ENCODE data around the gene ANGEL2.

GRCh38 chr1:213019450-213019849, 3.8 kb upstream of the ANGEL2 start:
- no peak for TF ChIP-seq GLIS3 (CRISPR knock-in tag; IDR thresholded peaks at IDR 0.05)
- no peak for TF ChIP-seq ISL1 (CRISPR knock-in tag; IDR thresholded peaks at IDR 0.05)
- TF ChIP-seq BACH2 (CRISPR knock-in tag; IDR thresholded peaks at IDR 0.05; ENCODE audit: borderline replicate concordance): no peak
- no peak for TF ChIP-seq CSDC2 (CRISPR knock-in tag; IDR thresholded peaks at IDR 0.05)
- TF ChIP-seq, protein P1, sequence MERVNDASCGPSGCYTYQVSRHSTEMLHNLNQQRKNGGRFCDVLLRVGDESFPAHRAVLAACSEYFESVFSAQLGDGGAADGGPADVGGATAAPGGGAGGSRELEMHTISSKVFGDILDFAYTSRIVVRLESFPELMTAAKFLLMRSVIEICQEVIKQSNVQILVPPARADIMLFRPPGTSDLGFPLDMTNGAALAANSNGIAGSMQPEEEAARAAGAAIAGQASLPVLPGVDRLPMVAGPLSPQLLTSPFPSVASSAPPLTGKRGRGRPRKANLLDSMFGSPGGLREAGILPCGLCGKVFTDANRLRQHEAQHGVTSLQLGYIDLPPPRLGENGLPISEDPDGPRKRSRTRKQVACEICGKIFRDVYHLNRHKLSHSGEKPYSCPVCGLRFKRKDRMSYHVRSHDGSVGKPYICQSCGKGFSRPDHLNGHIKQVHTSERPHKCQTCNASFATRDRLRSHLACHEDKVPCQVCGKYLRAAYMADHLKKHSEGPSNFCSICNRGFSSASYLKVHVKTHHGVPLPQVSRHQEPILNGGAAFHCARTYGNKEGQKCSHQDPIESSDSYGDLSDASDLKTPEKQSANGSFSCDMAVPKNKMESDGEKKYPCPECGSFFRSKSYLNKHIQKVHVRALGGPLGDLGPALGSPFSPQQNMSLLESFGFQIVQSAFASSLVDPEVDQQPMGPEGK (CRISPR knock-in tag; IDR thresholded peaks at IDR 0.05; ENCODE audit: borderline replicate concordance): no peak
- no peak for TF ChIP-seq ZFP30 (CRISPR knock-in tag; IDR thresholded peaks at IDR 0.05)
- TF ChIP-seq RARB (CRISPR knock-in tag; IDR thresholded peaks at IDR 0.05): no peak
- TF ChIP-seq POU6F1 (CRISPR knock-in tag; IDR thresholded peaks at IDR 0.05; ENCODE audit: borderline replicate concordance, low read depth): no peak
- TF ChIP-seq TOX (CRISPR knock-in tag; IDR thresholded peaks at IDR 0.05; ENCODE audit: borderline replicate concordance): no peak
- TF ChIP-seq ARNTL (CRISPR knock-in tag; IDR thresholded peaks at IDR 0.05; ENCODE audit: borderline replicate concordance, low read depth): no peak
